RWPE2 (cell line): ENCODE results near the gene ZNF148.
A peak's percentile ranks its signal among the peaks of the same experiment; 100 is the strongest.

Source experiments
- ATAC-seq: fragments of 200-7000 bp; cut with Tn5 transposase; 3 replicates; pipeline ENCODE4 v1.9.1; 2021; ENCODE audit warnings: low read depth
- DNase-seq: peaks from one replicate; pipeline ENCODE4 v3.0.0-alpha.2; 2020; ENCODE audit warnings: low spot score
- H3K27ac ChIP-seq: fragments of 450-650 bp; 2 replicates; pipeline ENCODE4 v1.5.1; 2017; ENCODE audit warnings: mild to moderate bottlenecking; ENCODE audit not compliant: poor library complexity, severe bottlenecking
- H3K27me3 ChIP-seq: fragments of 250-450 bp; sonication (Bioruptor Pico); 2 replicates; pipeline ENCODE4 v1.5.1; 2021; ENCODE audit warnings: mild to moderate bottlenecking, moderate library complexity; ENCODE audit not compliant: insufficient read depth, poor library complexity, severe bottlenecking
- H3K36me3 ChIP-seq: fragments of 250-450 bp; sonication (Bioruptor Pico); 2 replicates; pipeline ENCODE4 v1.5.1; 2020; ENCODE audit warnings: low read depth, mild to moderate bottlenecking, moderate library complexity
- H3K4me1 ChIP-seq: fragments of 250-450 bp; sonication (Bioruptor Pico); 2 replicates; pipeline ENCODE4 v1.5.1; 2021; ENCODE audit warnings: mild to moderate bottlenecking, moderate library complexity; ENCODE audit not compliant: insufficient read depth, poor library complexity, severe bottlenecking
- H3K4me3 ChIP-seq: fragments of 250-450 bp; sonication (Bioruptor Pico); 2 replicates; pipeline ENCODE4 v1.5.1; 2021; ENCODE audit warnings: mild to moderate bottlenecking, moderate library complexity; ENCODE audit not compliant: severe bottlenecking
- H3K9me3 ChIP-seq: fragments of 250-450 bp; sonication (Bioruptor Pico); 2 replicates; pipeline ENCODE4 v1.5.1; 2021; ENCODE audit warnings: mild to moderate bottlenecking, moderate library complexity; ENCODE audit not compliant: severe bottlenecking
- TF ChIP-seq, protein P1 (sequence below): fragments of 450-650 bp; IDR thresholded peaks from one replicate; pipeline ENCODE4 v1.5.1; 2017; ENCODE audit warnings: mild to moderate bottlenecking, moderate library complexity; ENCODE audit not compliant: poor library complexity, severe bottlenecking

Gene ZNF148

DNA sequence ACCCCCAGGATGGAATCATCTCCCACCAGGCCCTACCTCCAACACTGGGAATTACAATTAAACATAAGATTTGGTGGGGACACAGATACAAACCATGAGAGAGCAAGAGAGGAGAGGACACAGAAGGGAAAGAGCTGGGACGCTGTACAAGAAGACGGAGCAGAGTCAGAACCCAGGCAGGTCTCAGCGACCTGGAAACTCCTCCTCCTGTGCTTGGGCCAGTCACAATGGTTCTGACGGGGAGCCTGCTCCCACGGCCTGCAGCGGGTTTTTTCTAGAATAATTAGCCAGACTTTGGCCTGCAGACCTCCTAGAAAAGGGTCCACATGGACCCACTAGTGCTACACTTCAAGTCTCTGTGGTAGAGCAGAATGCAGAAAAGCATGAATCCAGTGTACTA lies 168.2 kb downstream of the ZNF148 start:
- ATAC-seq (no peak), DNase-seq (no peak)
- Histone ChIP-seq H3K4me1 (no peaks in the 10 kb centered on the region), H3K27ac (no peak overlapping the region), H3K27me3 (no peaks in the 10 kb centered on the region), H3K36me3 (no peaks in the 10 kb centered on the region), H3K4me3 (no peak overlapping the region), H3K9me3 (no peaks in the 10 kb centered on the region)
- TF ChIP-seq, protein P1, sequence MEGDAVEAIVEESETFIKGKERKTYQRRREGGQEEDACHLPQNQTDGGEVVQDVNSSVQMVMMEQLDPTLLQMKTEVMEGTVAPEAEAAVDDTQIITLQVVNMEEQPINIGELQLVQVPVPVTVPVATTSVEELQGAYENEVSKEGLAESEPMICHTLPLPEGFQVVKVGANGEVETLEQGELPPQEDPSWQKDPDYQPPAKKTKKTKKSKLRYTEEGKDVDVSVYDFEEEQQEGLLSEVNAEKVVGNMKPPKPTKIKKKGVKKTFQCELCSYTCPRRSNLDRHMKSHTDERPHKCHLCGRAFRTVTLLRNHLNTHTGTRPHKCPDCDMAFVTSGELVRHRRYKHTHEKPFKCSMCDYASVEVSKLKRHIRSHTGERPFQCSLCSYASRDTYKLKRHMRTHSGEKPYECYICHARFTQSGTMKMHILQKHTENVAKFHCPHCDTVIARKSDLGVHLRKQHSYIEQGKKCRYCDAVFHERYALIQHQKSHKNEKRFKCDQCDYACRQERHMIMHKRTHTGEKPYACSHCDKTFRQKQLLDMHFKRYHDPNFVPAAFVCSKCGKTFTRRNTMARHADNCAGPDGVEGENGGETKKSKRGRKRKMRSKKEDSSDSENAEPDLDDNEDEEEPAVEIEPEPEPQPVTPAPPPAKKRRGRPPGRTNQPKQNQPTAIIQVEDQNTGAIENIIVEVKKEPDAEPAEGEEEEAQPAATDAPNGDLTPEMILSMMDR = no peak

GRCh38 chr3:125203731-125204130 lies 171.4 kb downstream of the ZNF148 start:
- ATAC-seq (no peak), DNase-seq (no peak)
- H3K36me3 ChIP-seq = no peaks in the 10 kb centered on the region
- TF ChIP-seq, protein P1 = no peak
- H3K4me1 ChIP-seq = no peaks in the 10 kb centered on the region
- H3K4me3 ChIP-seq = no peak overlapping the region
- no peaks in the 10 kb centered on the region for H3K27me3 ChIP-seq
- H3K9me3 ChIP-seq = no peaks in the 10 kb centered on the region
- H3K27ac ChIP-seq = no peak overlapping the region

DNA sequence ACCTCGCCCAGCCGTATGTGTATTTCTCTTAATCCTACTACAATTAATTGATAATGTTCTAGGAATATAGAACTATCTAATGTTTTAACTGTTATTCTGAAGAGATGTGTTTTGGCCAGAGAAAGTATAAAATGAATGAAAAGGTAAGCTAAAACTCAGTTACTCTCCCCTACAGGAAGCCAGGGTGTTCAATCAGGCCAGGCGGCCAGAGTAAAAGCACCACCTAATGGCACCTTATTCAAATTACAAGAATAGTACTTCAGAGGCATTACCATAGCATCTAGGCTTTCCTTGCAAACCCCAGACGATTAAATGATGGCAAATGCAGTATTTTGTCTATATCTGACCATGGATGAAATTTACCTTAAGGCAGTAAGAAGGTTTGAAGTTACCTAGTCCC lies 172.9 kb downstream of the ZNF148 start:
- no peak overlapping the region for H3K27ac ChIP-seq
- H3K36me3 ChIP-seq = no peaks in the 10 kb centered on the region
- no peaks in the 10 kb centered on the region for H3K9me3 ChIP-seq
- no peak overlapping the region for H3K4me3 ChIP-seq
- no peaks in the 10 kb centered on the region for H3K4me1 ChIP-seq
- no peak for ATAC-seq
- TF ChIP-seq, protein P1 = peak; percentile 30
- no peak for DNase-seq
- H3K27me3 ChIP-seq = no peaks in the 10 kb centered on the region

GRCh38 chr3:125200731-125201139 lies 174.4 kb downstream of the ZNF148 start:
- Histone ChIP-seq H3K4me3 (no peak overlapping the region), H3K9me3 (no peaks in the 10 kb centered on the region), H3K4me1 (no peaks in the 10 kb centered on the region), H3K27ac (no peak overlapping the region), H3K27me3 (no peaks in the 10 kb centered on the region), H3K36me3 (no peaks in the 10 kb centered on the region)
- ATAC-seq (no peak), DNase-seq (no peak)
- TF ChIP-seq, protein P1 = no peak

DNA sequence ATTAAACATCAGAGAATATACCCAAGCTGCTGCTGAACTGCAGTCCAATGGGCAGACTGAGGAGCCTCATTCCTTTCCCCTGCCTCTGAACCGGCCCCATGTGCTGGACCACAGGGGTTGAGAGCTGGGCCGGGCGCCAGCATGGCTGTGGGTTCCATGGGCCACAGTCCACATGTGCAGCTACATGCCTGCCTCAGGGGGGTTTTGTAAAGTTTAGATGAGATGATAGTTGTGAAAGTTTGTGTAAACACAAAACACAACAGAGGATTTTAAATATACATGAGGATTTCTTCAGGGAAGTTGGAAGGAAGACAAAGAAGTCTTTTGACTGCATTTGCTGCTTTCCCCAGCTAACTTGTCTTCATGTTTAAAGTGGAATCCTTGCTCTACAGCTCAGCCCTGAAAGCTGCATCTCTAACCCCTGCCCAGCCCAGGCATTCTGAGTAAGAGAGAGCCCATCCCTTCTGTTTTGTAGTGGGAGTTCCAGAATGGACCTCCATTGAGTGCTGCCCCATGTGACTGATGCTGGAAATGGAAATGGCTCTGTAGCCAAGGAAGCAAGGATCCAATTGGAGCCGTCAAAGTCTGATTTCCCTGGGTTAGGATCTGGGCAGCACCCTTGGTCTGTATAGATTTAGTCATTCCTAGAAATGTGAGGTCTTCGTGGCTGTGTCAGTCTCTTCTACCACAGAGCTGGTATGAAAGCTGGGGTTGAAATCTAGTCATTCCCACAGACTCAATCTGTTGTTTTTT lies 180.1 kb downstream of the ZNF148 start:
- TF ChIP-seq, protein P1 = no peak
- Histone ChIP-seq H3K36me3 (no peaks in the 10 kb centered on the region), H3K27ac (no peak overlapping the region), H3K9me3 (no peaks in the 10 kb centered on the region), H3K4me3 (no peak overlapping the region), H3K27me3 (no peaks in the 10 kb centered on the region), H3K4me1 (no peaks in the 10 kb centered on the region)
- ATAC-seq = no peak
- DNase-seq = no peak
